ENCODE results near the gene LGI2. TPM values are rescaled to one million over a fixed set of nuclear protein-coding genes. Genes with fewer than 3 reads are reported as not detected.
"Not testable (repeated sequence)": the region's sequence is repeated elsewhere in the genome, so short reads cannot be mapped to it uniquely, and the experiment has no call there.

The LGI2 gene
- total RNA-seq, 1 donor from 2014 or later = 0.84 TPM

DNA sequence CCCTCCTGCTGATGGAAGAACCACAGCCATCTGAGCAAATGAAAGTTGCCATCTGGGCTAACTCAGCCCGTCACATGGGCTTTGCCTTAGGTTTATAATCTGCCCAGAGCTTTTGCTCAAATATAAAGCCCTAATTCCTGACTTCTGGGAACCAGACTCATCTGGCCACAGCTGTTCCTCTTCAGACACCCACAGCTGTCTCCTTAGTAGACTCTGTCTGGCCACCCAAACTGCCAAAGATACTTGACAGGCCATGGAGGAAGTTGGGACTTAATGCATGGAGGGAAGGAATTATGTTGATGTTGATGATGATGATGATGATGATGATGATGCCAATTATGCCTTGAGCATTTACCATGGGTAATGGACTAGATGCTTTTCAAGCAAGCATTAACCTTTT is 8.0 kb downstream of the LGI2 start:
- ATAC-seq (no peak), DNase-seq (no peak)
- no peaks in the 10 kb centered on the region for H3K4me1 ChIP-seq

DNA sequence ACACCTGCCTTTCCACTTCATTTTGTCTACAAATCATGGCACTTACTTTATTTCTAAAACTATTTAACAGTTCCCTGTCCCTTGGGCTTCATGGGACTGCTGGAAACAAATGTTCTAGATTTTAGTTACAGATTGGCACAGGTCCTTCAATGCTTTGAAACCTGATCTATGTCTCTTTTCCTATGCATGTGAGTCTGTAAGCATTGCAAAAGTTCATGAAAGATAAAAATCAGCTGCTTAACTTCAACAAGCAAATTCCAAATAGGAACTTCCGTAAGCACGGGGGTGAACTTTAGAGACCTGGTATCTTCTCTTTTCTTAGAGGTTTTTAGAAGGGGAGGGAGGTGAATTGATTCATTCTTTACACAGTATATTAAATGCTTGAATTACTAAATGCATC is 9.5 kb downstream of the LGI2 start:
- H3K27me3 ChIP-seq = peaks cover 4% of the 10 kb centered on the region
- H3K27ac ChIP-seq = no peak overlapping the region
- no peak for DNase-seq
- H3K4me1 ChIP-seq = no peaks in the 10 kb centered on the region
- no peak overlapping the region for H3K4me3 ChIP-seq
- ATAC-seq = no peak
- H3K9me3 ChIP-seq = no peaks in the 10 kb centered on the region
- intact Hi-C loops (cut with DNase I) = no loop called here
- H3K36me3 ChIP-seq = no peaks in the 10 kb centered on the region
- TF ChIP-seq, protein P1, sequence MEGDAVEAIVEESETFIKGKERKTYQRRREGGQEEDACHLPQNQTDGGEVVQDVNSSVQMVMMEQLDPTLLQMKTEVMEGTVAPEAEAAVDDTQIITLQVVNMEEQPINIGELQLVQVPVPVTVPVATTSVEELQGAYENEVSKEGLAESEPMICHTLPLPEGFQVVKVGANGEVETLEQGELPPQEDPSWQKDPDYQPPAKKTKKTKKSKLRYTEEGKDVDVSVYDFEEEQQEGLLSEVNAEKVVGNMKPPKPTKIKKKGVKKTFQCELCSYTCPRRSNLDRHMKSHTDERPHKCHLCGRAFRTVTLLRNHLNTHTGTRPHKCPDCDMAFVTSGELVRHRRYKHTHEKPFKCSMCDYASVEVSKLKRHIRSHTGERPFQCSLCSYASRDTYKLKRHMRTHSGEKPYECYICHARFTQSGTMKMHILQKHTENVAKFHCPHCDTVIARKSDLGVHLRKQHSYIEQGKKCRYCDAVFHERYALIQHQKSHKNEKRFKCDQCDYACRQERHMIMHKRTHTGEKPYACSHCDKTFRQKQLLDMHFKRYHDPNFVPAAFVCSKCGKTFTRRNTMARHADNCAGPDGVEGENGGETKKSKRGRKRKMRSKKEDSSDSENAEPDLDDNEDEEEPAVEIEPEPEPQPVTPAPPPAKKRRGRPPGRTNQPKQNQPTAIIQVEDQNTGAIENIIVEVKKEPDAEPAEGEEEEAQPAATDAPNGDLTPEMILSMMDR (IDR thresholded peaks at IDR 0.05) = no peak

More for the DNA sequence above, 8.0 kb downstream of the LGI2 start:
- Histone ChIP-seq H3K9me3 (no peaks in the 10 kb centered on the region), H3K36me3 (no peaks in the 10 kb centered on the region), H3K4me3 (no peak overlapping the region), H3K27ac (no peak overlapping the region), H3K27me3 (peaks cover 8% of the 10 kb centered on the region)
- intact Hi-C loops (cut with DNase I) = no loop called here
- TF ChIP-seq, protein P1 (IDR thresholded peaks at IDR 0.05) = no peak

DNA sequence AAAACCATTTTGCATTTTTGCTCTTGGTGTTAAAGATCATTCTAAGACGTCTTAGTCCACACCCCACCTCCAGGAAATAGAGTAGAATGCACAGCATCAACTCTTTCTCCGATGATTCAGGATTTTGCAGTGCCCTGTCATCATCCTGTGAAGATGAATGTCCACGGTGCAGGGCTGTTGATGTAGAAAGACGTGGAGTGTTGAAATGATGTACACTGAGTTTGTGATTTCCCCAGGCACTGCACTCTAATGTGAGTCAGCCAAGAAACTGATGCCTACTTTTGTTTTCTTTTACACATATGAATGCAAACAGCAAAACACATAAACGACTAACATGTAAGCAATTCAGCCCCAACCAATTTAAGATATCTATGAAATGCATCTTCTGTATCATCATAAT is 10.5 kb downstream of the LGI2 start:
- no peak overlapping the region for H3K4me3 ChIP-seq
- no peaks in the 10 kb centered on the region for H3K36me3 ChIP-seq
- no peaks in the 10 kb centered on the region for H3K4me1 ChIP-seq
- intact Hi-C loops (cut with DNase I) = no loop called here
- no peaks in the 10 kb centered on the region for H3K27me3 ChIP-seq
- no peaks in the 10 kb centered on the region for H3K9me3 ChIP-seq
- TF ChIP-seq, protein P1 (IDR thresholded peaks at IDR 0.05) = no peak
- ATAC-seq (no peak), DNase-seq (no peak)
- no peak overlapping the region for H3K27ac ChIP-seq

DNA sequence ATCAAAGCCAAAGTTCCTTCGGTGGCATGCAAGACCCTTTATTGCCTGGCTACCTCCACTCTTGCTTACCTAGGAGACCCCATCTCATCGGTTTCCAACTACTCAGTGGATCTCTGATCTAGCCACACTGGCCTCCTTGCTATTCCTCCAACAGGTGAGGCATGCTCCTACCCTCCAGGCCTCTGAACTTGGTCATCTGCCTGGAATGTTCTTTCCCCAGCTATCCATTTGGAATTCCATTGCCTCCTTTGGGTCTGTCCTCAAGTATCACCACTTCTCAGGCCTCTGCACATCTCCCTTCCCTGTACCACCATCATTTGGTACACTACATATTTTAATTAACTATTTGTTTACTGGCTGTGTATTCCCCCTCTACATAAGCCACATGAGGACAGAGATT is 11.2 kb downstream of the LGI2 start:
- Histone ChIP-seq H3K27me3 (no peaks in the 10 kb centered on the region), H3K9me3 (no peaks in the 10 kb centered on the region), H3K27ac (no peak overlapping the region), H3K4me1 (no peaks in the 10 kb centered on the region), H3K36me3 (no peaks in the 10 kb centered on the region), H3K4me3 (no peak overlapping the region)
- ATAC-seq (no peak), DNase-seq (no peak)
- TF ChIP-seq, protein P1 (IDR thresholded peaks at IDR 0.05) = no peak
- intact Hi-C loops (cut with DNase I) = no loop called here

DNA sequence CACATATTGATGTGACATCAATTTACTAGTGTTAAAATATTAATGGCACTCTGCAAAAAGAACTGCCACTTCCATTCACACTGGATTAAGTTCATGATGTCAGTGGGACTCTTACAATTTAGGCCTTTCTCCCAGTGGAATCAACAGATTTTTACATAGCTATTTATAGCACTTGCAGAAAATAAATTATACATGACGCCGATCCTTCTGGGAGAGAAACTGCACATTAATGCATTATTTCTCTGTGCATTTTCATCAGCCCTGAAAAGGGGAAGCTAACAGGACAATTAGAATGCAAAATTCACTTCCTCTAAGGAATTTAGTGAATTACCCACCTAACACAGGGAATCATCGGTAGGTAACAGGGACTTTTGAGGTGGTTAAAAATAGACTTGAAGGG is 15.7 kb downstream of the LGI2 start:
- Histone ChIP-seq H3K27me3 (no peaks in the 10 kb centered on the region), H3K9me3 (no peaks in the 10 kb centered on the region), H3K27ac (no peak overlapping the region), H3K4me1 (no peaks in the 10 kb centered on the region), H3K36me3 (no peaks in the 10 kb centered on the region), H3K4me3 (no peak overlapping the region)
- intact Hi-C loops (cut with DNase I) = no loop called here
- ATAC-seq (no peak), DNase-seq (no peak)
- TF ChIP-seq, protein P1 (IDR thresholded peaks at IDR 0.05) = no peak

DNA sequence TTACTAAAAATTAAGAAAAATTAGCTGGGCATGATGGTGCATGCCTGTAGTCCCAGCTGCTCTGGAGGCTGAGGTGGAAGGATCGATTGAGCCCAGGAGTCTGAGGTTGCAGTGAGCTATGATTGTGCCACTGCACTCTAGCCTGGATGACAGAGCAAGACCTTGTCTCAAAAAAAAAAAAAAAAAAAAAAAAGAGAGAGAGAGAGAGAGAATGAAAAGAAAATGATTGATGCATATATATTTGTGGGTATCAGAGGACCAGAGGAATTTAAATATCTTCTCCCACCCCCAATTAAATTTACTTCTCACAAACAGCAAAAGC is 16.1 kb downstream of the LGI2 start:
- H3K27ac ChIP-seq; H3K4me3 ChIP-seq; H3K9me3 ChIP-seq; H3K36me3 ChIP-seq; intact Hi-C loops (cut with DNase I); H3K27me3 ChIP-seq; H3K4me1 ChIP-seq; DNase-seq; ATAC-seq: not testable (repeated sequence)
